GM21825 (cell line): Measurements from ENCODE around the gene BCAM.
"Not testable (repeated sequence)": the region's sequence is repeated elsewhere in the genome, so short reads cannot be mapped to it uniquely, and the experiment has no call there.

Experiments
- ATAC-seq: cut with Tn5 transposase; IDR thresholded peaks from one replicate; pipeline ENCODE4 v1.9.1; 2021; ENCODE audit warnings: mild to moderate bottlenecking, moderate library complexity; ENCODE audit not compliant: unreplicated experiment

BCAM gene, protein sequence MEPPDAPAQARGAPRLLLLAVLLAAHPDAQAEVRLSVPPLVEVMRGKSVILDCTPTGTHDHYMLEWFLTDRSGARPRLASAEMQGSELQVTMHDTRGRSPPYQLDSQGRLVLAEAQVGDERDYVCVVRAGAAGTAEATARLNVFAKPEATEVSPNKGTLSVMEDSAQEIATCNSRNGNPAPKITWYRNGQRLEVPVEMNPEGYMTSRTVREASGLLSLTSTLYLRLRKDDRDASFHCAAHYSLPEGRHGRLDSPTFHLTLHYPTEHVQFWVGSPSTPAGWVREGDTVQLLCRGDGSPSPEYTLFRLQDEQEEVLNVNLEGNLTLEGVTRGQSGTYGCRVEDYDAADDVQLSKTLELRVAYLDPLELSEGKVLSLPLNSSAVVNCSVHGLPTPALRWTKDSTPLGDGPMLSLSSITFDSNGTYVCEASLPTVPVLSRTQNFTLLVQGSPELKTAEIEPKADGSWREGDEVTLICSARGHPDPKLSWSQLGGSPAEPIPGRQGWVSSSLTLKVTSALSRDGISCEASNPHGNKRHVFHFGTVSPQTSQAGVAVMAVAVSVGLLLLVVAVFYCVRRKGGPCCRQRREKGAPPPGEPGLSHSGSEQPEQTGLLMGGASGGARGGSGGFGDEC

DNA sequence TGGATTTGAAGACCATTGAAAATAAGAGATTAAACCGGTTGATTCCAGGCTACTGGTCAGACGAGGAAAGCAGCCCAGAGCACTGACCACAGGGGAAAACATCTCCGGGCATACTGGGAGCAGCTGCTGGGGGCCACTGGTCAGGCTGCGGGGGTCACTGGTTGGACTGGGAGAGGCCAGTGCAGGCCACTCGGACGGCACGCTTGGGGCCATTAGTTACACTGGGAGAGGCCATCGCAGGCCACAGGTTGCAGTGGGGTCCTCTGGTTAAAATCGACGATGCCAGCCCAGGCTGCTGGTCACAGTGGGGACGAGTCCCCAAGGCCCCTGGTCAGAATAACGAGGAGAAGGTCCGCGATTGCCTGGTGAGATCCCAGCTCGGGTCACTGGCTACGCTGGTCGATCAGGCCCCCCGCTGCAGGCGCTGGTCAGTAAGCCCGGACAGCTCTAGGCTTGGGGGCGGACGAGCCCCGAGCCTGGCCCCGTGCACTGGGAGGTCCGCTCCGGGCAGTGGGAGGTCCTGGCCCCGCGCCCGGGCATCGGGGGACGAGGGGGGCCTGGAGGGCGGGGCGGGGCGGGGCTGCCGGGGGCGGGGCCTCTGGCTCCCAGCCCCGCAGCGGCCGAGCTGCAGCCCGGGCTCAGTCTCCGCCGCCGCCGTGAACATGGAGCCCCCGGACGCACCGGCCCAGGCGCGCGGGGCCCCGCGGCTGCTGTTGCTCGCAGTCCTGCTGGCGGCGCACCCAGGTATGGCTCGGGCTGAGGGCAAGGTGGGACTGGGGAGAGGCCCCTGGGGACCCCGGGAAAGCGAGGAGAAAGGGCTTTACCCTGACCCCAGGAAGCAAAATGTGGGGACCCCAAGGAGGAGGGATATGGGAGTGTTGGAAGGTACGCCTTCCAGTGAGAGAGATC lies at the start of gene BCAM:
Gene BCAM, plus strand, starts transcription at position 641 of the 909 bp plus-strand sequence. Its CDS starts 22 bp downstream, at position 663.
- no peak for ATAC-seq

DNA sequence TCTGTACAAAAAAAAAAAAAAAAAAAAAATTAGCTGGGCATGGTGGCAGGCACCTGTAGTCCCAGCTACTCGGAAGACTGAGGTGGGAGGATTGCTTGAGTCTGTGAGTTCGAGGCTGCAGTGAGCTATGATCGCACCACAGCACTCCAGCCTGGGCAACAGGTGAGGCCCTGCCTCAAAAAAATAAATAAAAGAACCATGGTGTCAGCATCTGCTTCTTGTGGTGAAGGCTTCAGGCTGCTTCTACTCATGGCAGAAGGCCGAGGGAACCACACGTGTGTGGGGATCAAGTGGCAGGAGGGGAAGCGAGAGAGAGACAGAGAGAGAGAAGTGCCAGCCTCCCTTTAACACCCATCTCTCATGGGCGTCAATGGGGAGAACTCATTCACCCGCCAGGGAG lies 46.9 kb upstream of the BCAM start:
- no peak for ATAC-seq

DNA sequence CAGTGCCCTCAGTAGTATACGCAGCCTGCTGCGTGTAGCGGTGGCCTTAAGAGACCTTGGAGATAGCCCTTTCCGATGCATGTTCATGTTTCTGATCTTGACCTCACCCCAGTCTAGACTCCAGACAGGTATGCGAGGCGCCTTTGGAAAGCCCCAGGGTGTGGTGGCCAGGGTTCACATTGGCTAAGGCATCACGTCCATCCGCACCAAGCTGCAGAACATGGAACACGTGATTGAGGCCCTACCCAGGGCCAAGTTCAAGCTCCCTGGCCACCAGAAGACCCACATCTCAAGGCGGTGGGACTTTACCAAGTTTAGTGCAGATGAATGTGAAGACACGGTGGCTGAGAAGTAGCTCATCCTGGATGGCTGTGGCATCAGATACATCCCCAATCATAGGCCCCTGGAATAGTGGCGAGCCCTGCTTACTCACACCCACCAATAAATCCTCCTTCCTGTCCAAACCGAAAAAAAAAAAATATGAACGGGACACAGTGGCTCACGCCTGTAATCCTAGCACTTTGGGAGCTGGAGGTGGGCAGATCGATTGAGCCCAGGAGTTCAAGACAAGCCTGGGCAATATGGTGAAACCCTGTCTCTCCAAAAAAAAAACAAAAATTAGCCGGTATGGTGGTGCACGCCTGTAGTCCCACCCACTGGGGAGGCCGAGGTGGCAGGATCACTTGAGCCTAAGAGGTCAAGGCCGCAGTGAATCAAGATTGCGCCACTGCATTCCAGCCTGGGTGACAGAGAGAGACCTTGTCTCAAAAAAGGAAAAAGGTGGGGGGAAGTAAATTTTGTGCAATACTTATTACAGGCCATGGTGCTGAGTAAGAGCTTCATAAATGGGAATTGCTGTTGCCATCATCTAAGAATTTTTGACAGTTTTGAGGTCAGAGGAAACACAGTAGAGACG lies 43.6 kb upstream of the BCAM start:
- ATAC-seq: no peak

DNA sequence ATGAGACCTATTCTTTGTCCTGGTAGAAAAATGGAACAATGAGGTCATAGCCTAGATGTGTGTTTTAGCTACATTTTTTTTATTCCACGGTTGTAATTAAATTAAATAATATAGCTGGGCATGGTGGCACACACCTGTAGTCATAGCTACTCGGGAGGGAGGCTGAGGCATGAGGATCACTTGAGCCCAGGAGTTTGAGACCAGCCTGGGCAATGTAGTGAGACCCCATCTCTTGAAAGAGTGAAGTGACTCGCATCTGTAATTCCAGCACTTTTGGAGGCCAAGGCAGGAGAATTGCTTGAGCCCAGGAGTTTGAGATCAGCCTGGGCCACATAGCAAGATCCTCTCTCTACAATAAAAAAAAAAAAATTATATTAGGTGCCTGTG lies 43.0 kb upstream of the BCAM start:
- ATAC-seq: no peak

DNA sequence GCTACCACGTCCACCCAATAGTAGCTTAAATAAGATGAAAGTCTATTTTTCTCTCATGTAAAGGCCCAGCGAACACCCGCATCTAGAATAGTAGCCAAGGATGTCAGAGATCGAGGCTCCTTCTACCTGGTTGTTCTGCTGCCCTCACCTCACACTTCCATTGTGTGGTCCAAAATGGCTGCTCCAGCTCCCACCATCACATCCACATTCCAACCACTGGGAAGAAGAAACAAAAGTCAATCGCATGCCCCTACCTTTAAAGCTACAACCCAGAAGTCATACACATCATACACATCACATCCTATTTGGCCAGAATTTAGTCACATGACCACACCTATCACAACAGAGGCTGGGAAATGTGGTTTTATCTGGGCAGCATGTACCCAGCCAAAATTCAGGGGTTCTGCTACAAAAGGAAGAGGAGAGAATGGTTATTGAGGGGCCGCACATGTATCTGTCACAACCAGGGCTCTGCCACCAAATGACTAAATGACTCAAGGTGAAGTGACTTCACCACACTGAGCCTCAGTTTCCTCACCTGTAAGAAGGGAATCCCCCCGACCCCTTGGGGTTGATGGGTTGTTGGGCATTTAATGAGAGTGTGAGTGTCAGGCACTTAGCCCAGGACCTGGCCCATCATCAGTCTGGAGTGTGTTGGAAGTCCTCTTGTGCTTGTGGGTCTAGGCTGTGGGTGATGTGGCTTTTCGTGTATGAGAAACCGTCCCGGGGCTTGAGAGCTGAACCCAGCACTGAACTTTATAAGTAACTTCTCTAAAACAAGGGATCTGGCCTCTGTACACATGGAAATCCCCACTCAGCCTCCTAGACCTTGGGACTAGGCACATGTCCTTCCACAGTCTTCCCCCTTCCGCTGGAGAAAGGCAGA lies 41.4 kb upstream of the BCAM start:
- no peak for ATAC-seq

DNA sequence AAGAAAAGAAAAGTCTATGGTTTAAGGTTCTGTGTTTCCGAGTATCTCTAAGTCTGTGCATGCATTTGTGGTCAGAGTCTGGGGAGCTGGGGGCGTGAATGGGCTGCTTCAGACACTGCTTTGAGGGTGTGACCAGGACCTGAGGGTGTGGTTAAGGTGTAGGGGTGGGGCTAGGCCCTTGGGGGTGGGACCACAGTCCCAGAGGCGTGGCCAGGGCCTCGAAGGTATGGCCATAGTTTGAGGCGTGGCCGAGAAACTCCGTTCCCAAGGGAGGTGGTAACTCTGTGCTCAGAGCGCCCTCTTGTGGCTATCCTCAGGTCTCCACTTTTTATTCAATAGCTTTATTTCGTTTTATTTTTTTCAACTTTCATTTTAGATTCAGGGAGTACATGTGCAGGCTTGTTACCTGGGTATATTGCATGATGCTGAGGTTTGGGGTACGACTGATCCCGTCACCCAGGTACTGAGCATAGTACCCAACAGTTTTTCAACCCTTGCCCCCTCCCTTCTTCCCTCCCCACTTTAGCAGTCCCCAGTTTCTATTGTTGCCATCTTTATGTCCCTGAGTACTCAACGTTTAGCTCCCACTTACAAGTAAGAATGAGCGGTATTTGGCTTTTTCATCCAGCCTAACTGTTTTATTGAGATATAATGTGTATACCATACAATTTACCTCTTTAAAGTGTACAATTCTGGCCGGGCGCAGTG lies 38.2 kb upstream of the BCAM start:
- peak; percentile 95 for ATAC-seq

DNA sequence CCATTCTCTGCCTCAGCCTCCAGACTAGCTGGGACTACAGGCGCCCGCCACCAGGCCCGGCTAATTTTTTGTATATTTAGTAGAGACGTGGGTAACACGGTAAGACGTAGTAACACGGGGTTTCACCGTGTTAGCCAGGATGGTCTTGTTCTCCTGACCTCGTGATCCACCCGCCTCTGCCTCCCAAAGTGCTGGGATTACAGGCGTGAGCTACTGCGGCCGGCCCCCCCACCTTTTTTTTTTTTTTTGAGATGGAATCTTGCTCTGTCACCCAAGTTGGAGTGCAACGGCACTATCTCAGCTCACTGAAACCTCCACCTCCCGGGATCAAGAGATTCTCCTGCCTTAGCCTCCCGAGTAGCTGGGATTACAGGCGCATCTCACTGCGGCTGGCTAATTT lies 36.8 kb upstream of the BCAM start:
- not testable (repeated sequence) for ATAC-seq

DNA sequence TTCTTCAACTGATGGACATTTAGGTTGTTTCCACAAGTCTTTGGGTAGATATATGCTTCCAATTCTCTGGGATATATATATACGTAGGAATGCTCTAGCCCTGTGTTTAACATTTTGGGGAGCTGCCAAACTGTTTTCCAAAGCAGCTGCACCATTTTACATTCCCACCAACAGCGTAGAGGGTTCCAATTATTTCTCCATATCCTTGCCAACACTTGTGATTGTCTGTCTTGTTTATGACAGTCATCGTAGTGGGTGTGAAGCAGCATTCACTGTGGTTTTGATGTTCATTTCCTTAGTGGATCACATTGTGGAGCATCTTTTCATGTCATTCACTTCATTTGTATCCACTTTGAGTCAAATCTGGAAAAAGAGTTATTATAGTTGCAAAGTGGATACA lies 35.9 kb upstream of the BCAM start:
- no peak for ATAC-seq

DNA sequence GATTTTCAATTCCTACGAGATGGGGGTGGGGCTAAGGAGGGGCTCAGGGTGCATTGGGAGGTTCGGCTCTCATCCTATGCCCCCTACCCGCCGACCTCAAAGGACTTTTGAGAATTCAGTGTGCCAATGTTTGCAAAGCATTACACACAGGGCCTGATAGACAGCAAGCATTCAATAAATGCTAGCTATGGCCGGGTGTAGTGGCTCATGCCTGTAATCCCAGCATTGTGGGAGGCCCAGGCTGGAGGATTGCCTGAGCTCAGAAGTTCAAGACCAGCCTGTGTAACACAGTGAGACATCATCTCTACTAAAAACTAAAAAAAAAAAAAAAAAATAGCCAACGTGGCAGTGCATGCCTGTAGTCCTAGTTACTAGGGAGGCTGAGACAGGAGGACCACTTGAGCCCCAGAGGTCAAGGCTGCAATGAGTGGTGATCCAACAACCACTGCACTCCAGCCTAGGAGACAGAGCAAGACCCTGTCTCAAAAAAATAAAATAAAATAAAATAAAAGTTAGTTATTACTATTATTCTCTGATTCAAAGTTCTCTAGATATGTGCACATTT lies 33.1 kb upstream of the BCAM start:
- no peak for ATAC-seq

DNA sequence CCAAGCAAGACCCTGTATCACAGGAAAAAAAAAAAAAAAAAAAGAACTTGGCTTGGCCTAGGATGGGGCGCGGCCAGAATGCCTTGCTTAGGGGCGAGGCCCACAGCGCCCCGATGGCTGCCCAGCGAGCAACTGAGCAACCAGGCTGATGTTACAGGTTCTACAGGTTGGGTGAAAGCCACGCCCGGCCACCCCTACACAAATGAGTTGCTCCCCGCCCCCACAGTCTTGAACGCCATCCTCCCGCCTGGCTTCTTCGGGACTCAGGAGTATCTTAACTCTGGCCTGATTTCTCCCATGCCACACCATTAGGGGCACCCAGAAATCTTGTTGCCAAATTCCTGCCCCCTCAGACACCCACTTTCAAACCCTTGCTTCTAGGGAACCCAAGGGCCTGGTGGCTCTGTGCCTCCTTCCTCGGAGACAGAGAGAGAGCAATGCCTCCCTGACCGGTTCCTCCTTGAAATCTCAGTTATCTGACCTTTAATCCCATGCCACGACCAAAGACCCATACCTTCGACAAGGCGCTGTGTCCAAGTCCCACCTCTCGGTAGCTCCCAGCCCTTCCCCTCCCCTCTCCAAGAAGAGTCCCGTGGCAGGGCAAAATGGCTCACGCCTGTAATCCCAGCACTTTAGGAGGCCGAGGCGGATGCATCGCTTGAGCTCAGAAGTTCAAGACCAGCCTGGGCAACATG lies 32.4 kb upstream of the BCAM start:
- ATAC-seq: no peak

DNA sequence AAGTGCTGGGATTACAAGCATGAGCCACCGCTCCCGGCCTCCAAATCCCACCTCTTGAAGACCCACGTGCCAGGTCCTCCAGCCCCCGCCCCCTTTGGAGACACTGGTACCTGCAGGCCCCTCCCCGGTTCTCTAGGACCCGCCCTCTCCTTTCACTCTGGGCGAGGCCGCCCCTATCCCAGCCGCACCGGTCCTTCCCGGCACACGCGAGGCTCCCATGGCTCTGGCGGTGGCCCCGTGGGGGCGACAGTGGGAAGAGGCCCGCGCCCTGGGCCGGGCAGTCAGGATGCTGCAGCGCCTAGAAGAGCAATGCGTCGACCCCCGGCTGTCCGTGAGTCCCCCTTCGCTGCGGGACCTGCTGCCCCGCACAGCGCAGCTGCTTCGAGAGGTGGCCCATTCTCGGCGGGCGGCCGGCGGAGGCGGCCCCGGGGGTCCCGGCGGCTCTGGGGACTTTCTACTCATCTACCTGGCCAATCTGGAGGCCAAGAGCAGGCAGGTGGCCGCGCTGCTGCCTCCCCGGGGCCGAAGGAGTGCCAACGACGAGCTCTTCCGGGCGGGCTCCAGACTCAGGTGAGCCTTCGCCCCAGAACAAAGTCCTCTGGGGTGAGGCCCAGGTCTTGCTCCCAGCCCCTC lies 31.1 kb upstream of the BCAM start, which contains the start of gene CBLC:
Gene CBLC, plus strand, starts transcription at position 176 of the 633 bp plus-strand sequence. Its CDS starts 42 bp downstream, at position 218.
- no peak for ATAC-seq

DNA sequence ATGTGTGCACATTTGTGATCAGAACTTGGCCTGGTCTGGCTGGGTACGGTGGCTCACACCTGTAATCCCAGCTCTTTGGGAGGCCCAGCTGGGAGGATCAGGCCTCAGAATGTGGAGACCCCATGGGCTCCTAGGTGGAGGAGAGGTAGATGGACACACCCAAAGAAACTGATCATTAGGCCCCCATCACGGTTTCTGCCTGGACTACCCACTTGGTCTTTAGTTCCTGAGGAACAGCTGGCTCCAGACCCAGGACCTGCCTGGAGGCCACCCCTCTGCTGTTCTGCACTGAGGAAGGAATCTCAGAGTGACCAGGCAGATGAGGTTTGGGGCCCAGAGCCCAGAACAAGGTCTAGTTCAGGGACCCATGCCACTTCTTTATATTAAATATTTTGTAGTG lies 29.8 kb upstream of the BCAM start:
- no peak for ATAC-seq

DNA sequence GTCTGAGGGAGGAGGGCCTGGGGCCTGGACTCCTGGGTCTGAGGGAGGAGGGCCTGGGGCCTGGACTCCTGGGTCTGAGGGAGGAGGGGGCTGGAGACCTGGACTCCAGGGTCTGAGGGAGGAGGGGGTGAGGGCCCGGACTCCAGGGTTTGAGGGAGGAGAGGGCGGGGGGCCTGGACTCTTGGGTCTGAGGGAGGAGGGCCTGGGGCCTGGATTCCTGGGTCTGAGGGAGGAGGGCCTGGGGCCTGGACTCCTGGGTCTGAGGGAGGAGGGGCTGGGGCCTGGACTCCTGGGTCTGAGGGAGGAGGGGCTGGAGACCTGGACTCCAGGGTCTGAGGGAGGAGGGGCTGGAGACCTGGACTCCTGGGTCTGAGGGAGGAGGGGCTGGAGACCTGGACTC lies 27.2 kb upstream of the BCAM start:
- not testable (repeated sequence) for ATAC-seq

DNA sequence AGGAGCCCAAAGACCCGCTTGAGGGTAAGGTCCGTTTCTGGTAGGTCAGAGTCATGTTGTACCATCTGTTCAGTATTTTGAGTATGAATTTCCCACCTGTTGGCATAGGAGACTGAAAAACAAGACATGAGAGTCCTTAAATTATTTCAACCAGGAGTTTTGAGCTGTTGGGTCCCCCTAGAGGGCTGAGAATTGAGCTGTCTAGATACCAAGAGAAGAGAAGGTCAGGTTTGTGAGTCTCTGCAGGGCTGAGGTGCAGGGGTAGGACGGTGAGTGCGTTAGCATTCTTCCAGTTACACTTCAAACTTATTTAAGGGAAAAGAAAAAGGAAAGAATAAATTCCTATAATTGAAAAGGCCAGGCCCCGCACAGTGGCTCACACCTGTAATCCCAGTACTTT lies 26.2 kb upstream of the BCAM start:
- no peak for ATAC-seq

DNA sequence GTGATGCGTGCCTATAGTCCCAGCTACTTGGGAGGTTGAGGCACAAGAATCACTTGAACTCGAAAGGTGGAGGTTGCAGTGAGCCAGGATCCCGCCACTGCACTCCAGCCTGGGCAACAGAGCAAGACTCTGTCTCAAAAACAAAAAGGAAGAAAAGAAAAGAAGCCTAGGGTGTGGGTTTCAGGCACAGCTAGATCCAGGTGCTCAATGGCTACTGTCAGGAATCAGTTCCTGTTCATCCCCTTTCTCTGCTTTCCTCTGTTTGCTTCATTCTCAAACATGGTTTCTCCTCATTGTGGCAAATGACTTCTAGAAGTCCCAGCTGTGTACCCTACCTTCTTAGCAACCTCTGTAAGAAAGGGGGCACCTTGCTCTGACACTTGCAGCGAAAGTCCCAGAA lies 25.4 kb upstream of the BCAM start:
- no peak for ATAC-seq

DNA sequence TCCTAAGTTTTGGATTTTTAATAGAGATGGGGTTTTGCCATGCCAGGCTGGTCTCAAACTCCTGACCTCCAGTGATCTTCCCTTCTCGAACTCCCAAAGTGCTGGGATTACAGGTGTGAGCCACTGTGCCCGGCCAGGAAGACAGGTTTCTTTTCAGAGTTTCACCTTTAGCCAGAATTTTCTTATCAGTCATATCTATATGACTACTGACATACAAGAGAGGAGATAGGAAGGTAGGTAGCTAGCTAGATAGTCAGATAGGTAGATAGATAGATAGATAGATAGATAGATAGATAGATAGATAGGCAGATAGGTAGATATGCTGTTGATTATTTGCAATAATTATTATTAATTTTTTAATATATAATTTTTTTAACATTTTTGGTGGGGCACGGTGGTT lies 23.6 kb upstream of the BCAM start:
- no peak for ATAC-seq

DNA sequence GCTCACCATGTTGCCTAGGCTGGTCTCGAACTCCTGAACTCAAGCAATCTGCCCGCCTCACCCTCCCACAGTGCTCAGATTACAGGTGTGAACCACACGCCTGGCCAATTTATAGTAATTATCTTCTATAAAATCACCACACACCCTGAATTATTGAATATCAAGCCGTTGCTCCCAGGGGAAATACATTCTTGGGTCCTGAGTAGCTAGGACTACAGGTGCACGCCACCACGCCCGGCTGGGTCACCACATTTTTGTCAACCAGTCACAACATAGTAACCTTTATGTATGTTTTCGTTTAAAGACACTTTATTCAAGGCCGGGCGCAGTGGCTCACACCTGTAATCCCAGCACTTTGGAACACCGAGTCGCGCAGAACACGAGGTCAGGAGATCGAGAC lies 22.9 kb upstream of the BCAM start:
- no peak for ATAC-seq
